GM18498 (cell line): Measurements from ENCODE around the gene DHRS4.
"Not testable (repeated sequence)": the region's sequence is repeated elsewhere in the genome, so short reads cannot be mapped to it uniquely, and the experiment has no call there.

Source experiments
- ATAC-seq: cut with Tn5 transposase; IDR thresholded peaks from one replicate; pipeline ENCODE4 v1.9.1; 2021; ENCODE audit warnings: mild to moderate bottlenecking, moderate library complexity; ENCODE audit not compliant: unreplicated experiment

Gene DHRS4

DNA sequence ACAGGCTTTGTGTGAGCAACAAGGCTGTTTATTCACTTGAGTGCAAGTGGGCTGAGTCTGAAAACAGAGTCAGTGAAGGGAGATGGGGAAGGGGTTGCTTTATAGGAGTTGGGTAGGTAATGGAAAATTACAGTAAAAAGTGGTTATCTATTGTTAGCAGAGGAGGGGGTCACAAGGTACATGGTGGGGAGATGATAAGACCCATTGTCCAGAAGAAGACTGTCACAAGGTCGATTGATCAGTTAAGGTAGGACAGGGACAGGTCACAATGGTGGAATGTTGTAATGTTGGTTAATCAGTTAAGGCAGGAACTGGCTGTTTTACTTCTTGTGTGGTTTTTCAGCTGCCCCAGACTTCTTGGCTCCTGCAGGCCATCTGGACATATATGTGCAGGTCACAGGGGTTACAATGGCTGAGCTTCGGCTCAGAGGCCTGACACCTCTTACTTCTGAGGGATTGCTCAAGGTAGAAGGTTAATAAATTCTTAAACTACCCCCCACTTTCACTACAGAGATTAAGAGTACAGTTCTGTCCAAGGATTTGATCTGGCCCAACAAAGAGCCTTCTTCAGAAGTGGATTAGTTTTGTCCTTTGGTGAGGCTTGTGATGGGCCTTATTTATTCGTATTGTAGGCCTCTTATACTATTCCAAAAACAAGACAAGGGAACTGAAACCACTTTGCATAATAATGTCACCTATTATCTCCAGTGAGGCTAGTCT, 13.8 kb upstream of the DHRS4 start:
- no peak for ATAC-seq

DNA sequence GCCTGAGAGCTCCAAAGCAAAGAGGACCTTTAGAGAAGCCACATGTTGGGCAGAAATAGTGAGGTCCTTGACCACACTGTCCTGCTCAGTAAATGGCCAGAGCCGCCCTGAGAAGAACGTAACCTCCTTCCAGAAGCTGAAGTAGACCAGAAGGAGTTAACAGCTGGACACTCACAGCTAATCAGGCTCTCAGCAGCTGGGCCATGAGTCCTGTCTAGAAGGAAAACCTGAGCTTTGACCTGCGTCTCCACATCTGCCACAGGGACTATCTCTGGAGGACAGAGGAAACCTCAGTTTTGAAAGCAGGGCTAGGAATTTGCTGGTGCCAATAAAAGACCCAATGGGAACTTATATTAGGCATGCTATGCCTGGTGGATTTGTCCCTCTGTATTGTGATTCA, 12.3 kb upstream of the DHRS4 start:
- no peak for ATAC-seq

DNA sequence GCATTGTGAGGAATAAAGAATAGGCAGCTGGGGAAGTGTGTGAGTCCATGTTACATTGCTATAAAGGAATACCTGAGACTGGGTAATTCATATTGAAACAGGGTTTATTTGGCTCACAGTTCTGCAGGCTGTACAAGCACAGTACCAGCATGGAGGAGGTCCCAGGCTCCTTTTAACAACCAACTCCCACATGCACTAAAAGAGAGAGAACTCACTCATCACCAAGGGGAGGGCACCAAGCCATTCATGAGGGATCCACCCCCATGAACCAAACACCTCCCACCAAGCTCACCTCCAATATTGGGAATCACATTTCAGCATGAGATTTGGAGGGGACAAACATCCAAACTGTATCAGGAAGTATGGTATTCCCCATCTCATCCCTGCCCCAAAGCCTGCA, 11.9 kb upstream of the DHRS4 start:
- ATAC-seq = no peak

DNA sequence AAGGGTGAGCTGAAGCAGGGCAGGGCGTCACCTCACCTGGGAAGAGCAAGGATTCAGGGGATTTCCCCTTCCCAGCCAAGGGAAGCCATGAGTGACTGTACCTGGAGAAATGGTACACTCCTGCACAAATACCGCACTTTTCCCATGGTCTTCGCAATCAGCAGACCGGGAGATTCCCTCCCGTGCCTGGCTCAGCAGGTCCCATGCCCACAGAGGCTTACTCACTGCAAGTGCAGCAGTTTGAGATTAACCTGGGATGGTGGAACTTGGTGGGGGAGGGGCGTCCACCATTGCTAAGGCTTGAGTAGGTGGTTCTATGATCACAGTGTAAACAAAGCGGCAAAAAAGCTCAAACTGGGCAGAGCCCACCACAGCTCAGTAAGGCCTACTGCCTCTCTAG, 11.0 kb upstream of the DHRS4 start:
- ATAC-seq = no peak

DNA sequence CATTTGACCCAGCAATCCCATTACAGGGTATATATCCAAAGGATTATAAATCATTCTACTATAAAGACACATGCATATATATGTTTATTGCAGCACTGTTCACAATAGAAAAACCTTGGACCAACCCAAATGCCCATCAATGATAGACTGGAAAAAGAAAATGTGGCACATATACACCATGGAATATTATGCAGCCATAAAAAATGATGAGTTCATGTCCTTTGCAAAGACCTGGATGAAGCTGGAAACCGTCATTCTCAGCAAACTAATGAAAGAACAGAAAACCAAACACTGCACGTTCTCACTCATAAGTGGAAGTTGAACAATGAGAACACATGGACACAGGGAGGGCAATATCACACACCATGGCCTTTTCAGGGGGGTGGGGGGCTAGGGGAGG, 4.5 kb upstream of the DHRS4 start:
- ATAC-seq = not testable (repeated sequence)

DNA sequence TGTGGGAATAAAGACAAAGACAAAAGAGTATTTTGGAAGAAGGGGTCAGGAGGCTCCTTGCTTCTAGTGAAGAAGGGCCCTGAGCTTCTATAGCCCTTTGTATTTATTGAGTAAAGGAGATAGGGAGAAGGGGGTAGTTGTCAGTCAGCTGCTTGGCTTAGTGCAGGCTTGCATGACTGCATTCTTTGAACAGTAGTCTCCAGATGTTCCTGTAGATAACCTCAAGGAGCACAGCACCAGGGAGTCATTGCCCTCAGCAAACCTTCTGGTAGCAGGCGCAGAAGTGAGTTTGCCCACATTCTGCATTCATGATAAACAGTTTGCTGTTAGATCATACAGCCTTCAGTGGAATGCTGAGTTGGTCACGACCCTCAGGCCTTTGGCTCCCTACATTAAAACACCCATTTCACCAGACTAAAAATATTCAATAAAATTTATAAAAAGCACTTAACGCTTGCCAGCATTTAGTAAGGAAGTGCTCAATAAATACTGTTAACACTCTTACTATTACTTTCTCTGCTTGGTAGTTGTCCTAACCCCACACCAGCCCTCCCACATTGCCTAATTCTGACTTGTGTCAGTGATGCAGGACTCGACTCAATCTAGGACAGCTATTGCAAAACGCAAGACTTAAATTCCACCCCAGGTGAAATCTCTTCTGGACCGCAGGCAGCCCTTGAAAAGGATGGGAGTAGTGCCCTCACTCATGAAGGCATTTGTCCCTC, 3.0 kb upstream of the DHRS4 start:
- no peak for ATAC-seq

DNA sequence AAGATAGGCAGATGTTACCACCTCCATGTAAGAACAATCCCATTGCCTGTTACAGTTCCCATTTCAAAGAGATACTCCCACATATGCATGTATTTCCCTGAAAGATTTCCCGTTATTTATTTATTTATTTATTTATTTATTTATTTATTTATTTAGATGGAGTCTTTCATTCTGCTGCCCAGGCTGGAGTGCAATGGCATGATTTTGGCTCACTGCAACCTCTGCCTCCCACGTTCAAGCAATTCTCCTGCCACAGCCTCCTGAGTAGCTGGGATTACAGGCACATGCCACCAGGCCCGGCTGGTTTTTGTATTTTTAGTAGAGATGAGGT, 2.5 kb upstream of the DHRS4 start:
- ATAC-seq = not testable (repeated sequence)

DNA sequence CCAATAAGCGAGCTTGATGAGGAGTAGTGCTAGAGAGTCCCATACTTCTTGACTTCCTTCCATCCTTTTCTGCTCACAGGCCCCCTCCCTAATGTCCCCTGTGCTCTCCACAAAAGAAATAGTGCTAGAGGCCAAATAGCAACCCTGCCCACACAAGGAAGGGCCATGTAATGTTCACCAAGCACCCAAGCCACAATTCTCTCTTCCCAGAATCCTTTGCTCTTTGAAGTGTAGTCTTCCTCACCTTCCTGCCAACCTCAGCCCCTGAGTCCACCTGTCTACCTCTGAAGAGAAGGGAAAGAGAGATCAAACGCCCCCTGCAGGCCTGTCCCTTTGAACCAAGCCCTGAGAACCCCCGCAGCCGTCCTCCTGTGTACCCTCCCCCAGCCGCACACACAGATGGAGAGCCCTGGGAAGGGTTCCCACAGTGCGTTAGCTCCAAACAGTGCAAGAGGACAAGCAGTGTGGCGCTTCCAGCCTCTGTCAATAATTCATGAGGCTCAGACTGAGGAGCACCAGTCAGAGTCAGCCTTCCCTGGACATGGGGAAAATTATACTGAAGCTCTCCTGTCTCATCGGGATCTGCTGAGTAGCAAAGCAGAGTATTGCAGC, 1.9 kb upstream of the DHRS4 start:
- ATAC-seq = no peak

DNA sequence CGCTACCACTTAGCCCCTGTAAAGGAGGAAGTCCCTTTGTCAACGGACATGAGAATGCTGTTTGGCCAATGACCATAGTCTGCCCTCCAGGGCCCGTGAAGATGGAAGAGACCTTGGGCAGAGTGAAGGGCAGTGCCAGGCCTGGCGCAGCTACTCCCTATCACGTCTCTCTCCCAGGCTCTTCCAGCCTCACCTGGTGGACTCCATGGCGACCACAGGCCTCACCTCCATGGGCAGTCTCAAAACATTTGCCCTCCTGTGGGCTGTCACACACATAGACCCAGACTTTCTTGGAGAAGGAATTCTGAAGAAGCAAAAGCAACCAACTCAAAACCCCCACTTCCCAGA, 480 bp upstream of the DHRS4 start:
- ATAC-seq = not testable (repeated sequence)

DNA sequence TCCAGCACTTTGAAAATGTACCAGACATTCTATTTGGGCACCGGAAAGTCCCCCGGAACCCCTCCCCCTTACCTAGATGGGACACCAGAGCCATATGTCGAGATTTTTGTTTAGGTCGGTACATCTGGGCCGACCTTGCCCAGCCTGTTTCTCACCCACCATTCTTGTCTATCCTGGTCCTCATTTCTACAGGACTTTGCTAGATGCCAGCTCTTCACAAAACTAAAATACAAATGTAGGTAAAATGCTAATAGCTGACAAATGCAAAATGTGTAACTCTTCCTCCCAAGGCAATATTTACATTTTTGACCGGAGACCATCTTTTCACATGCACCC, 677 bp downstream of the DHRS4 start:
- ATAC-seq = peak; percentile 15

DNA sequence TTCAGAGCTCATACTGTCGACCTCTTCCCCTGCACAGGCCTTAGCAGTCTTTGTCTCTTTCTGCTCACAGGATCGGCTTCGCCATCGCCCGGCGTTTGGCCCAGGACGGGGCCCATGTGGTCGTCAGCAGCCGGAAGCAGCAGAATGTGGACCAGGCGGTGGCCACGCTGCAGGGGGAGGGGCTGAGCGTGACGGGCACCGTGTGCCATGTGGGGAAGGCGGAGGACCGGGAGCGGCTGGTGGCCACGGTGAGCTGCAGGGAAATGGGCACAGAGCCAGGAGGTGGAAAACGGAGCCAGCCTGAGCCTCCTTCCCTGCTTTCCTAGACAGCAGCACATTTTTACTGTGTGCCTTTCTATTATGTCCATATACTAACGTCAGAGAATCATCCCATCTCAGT, 1.4 kb downstream of the DHRS4 start:
- ATAC-seq = not testable (repeated sequence)

DNA sequence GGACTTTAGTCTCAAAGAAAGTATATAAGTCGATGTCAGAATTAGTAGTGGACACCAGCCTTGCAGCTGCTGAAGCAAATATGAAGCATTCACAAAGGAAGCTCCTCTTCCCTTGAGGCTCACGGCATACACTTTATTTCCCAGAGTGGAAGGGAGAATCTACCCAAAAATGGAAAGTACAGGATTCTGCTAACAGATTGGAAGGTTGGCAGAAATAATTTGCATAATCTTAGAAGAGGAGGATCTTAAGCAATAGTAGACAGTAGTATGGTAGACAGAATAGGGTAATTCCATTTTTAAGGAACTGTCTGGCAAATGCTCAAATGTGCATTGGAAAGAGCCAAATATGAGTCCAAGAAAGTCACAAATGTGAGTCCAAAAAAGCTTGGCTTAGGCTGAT, 2.2 kb downstream of the DHRS4 start:
- not testable (repeated sequence) for ATAC-seq

DNA sequence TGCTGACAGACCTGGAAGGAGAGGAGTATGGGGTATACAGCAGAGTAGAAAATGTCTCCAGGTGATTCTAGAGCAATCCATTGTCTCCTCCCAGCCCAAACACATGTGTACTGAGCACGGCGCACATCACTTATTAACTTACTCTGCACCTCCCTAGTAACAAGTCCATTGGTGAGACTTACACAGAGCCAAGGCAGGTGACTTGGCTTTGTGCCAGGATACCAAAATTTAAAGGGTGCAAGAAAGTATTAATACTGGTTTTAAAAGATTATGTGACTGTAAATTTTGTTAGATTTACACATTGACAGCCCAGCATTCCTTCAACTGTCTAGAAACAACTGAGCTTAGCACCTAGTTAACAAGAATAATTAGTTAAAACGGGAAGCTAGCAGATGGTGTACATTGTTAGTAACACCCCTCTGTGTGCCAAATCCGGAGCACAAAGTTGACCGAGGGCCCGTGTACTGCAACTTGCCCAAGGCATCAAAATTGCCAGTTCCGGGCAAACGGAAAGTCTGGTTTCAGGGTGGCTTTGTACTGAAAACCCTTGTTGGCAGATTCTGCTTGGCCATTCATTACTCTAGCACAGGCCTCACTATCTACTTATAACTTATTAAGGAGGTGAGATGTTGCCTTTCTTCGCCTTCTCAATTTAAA, 4.5 kb downstream of the DHRS4 start:
- not testable (repeated sequence) for ATAC-seq

DNA sequence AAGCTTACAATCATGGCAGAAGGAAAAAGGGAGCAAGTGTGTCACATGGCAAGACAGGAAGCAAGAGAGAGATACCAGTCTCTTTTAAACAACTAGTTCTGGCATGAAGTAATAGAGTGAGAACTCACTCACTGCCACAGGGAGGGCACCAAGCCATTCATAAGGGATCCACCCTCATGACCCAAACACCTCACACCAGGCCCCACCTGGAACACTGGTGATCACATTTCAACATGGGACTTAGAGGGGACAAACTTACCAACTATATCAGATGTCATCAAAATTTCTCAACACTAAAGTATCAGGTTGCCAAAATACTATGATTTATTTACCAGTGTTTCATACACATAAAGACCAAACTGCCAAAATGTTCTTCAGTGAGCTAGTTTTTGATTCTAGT, 7.3 kb downstream of the DHRS4 start:
- ATAC-seq = not testable (repeated sequence)

DNA sequence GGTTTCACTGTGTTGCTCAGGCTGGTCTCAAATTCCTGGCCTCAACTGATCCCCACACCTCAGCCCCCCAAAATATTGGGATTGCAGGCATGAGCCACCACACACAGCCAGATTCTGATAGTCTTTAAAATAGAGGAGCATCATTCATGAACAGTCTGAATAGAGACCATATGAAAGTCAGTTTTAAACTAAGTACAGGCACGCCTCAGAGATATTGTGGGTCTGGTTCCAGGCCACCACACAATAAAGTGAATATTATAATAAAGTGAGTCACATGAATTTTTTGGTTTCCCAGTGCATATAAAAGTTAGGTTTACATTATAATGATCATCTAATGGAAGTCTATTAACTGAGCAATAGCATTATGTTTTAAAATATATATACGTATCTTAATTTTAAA, 8.1 kb downstream of the DHRS4 start:
- not testable (repeated sequence) for ATAC-seq

DNA sequence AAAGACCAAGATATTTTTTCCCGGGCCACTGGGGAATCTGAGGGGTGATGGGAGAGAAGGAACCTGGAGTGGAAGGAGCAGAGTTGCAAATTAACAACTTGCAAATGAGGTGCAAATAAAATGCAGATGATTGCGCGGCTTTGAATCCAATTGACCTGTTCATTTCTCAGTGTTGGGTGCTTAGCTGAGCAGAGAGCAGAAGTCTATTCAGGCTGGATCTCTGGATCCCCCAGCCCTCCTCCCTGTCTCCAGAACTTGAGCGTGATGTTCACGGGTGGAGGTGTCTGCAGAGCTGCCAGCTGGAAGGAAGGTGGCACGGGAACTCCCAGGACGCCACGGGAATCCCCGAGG, 15.5 kb downstream of the DHRS4 start:
- ATAC-seq = not testable (repeated sequence)

DNA sequence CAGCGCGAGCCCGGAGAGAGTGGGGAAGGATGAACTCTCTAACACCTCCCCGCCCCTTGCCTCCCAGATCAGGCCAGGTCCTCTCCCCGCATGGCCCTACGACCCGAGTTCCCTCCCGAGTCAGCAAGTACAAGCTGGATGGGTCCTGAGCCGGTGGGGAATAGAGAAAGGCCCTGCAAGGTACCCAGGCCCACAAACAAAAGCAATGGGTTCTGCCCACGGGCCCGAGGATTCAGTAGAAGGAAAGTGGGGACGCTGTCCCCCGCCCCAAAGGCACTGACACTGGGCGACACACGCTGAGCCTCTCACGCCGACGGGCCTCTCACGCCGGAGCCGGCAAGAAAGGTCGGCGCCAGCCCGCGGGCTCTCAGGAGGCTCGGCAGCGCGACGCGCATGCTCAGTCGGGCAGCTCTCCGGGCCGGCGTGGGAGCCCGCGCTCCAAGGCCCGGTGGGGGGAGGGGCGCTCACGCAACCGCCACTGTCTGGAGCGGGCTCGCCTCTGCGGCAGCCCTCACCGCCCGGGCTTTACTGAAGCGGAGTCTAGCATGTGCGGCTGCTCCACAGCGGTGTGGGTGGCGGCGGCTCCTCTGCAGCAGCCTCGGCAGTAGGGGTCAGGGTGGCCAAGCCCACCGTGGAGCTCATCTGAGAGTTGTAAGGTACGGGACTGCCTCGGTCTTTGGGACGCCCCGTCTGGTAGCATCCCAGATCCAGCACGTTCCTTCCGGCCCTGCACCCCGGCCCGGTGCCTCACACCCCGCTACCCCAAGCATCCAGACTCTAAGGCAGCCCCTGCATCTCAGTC, 16.1 kb downstream of the DHRS4 start:
- ATAC-seq = peak; percentile 81

DNA sequence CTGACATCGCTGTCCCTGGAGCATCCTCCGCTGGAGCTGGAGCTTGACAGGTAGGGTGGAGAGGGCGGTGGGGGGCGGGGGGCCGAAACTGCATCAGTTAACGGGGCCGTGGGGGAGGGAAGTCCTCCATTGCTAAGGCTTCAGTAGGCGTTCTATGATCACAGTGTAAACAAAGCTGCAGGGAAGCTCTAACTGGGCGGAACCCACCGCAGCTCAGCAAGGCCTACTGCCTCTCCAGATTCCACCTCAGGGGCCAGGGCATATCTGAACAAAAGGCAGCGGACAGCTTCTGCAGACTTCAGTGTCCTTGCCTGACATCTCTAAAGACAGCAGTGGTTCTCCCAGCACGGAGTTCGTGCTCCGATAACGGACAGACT, 16.7 kb downstream of the DHRS4 start:
- not testable (repeated sequence) for ATAC-seq

DNA sequence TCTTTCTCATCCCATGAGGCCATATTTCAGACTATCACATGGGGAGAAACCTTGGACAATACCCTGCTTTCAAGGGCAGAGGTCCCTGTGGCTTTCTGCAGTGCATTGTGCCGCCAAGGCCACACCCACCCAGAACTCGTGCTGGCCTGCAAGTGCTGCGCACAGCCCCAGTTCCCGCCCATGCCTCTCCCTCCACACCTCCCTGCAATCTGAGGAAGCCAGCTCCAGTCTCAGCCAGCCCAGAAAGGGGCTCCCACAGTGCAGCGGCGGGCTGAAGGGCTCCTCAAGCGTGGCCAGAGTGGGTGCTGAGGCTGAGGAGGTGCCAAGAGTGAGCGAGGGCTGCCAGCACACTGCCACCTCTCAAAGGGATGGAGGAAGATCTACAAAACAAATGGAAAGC, 19.6 kb downstream of the DHRS4 start:
- not testable (repeated sequence) for ATAC-seq

DNA sequence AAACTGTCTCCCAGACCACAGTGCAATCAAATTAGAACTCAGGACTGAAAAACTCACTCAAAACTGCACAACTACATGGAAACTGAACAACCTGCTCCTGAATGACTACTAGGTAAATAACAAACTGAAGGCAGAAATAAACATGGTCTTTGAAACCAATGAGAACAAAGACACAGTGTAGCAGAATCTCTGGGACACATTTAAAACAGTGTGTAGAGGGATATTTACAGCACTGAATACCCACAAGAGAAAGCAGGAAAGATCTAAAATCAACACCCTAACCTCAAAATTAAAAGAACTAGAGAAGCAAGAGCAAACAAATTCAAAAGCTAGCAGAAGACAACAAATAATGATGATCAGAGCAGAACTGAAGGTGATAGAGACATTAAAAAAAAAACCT, 20.5 kb downstream of the DHRS4 start:
- not testable (repeated sequence) for ATAC-seq

DNA sequence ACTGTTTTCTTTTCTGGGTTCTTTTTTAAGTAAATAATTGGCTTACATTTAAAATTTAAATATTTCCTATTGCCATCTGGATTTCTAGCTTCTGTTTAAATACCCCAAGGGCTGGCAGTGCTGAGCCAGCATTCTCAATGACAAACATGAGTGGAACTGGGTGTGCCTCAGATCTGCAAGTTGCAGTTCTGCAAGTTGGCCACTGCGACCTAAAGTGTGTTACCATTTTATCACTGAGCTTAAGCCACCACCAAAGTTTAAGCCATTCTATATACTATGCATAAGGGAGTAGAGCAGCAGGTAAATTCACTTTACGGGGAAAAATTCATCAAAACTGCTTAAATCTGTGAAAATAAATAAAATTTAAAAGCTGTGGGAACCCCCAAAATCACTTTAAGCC, 23.6 kb downstream of the DHRS4 start:
- ATAC-seq = not testable (repeated sequence)
